ENCODE measurements around the gene ZNF57.
"Not testable (repeated sequence)": the region's sequence is repeated elsewhere in the genome, so short reads cannot be mapped to it uniquely, and the experiment has no call there.

The ZNF57 gene

GRCh38 chr19:2926341-2927031, 25.8 kb downstream of the ZNF57 start:
- Mint-ChIP-seq H3K9me3 (peaks cover 42% of the 10 kb centered on the region), H3K4me3 (no peak overlapping the region), H3K27me3 (ENCODE audit: low read depth, poor library complexity) (no peaks in the 10 kb centered on the region), H3K27ac (no peak overlapping the region), H3K36me3 (ENCODE audit: low read depth) (peaks cover 36% of the 10 kb centered on the region), H3K4me1 (no peaks in the 10 kb centered on the region)
- TF ChIP-seq CTCF (IDR thresholded peaks at IDR 0.05) = no peak
- no peak for DNase-seq

GRCh38 chr19:2927032-2927430, 26.3 kb downstream of the ZNF57 start:
- no peak for DNase-seq
- H3K9me3 Mint-ChIP-seq = peaks cover 47% of the 10 kb centered on the region
- H3K36me3 Mint-ChIP-seq (ENCODE audit: low read depth) = peaks cover 41% of the 10 kb centered on the region
- H3K4me1 Mint-ChIP-seq = no peaks in the 10 kb centered on the region
- no peak overlapping the region for H3K4me3 Mint-ChIP-seq
- TF ChIP-seq CTCF (IDR thresholded peaks at IDR 0.05) = no peak
- H3K27ac Mint-ChIP-seq = no peak overlapping the region
- H3K27me3 Mint-ChIP-seq (ENCODE audit: low read depth, poor library complexity) = no peaks in the 10 kb centered on the region

GRCh38 chr19:2933490-2933910, 32.8 kb downstream of the ZNF57 start:
- H3K27ac Mint-ChIP-seq = no peak overlapping the region
- H3K4me3 Mint-ChIP-seq = no peak overlapping the region
- DNase-seq = no peak
- TF ChIP-seq CTCF (IDR thresholded peaks at IDR 0.05) = no peak
- no peaks in the 10 kb centered on the region for H3K4me1 Mint-ChIP-seq
- H3K27me3 Mint-ChIP-seq (ENCODE audit: low read depth, poor library complexity) = peaks cover 7% of the 10 kb centered on the region
- peaks cover 93% of the 10 kb centered on the region for H3K9me3 Mint-ChIP-seq
- H3K36me3 Mint-ChIP-seq (ENCODE audit: low read depth) = peaks cover 87% of the 10 kb centered on the region

GRCh38 chr19:2935863-2936262, 35.1 kb downstream of the ZNF57 start:
- peaks cover 92% of the 10 kb centered on the region for H3K36me3 Mint-ChIP-seq (ENCODE audit: low read depth)
- not testable (repeated sequence) for H3K27ac Mint-ChIP-seq; H3K4me1 Mint-ChIP-seq; DNase-seq; H3K4me3 Mint-ChIP-seq; H3K27me3 Mint-ChIP-seq (ENCODE audit: low read depth, poor library complexity)
- peaks cover 89% of the 10 kb centered on the region for H3K9me3 Mint-ChIP-seq

- peaks cover 21% of the 10 kb centered on the region for H3K9me3 Mint-ChIP-seq
- H3K27me3 Mint-ChIP-seq (ENCODE audit: low read depth, poor library complexity) = peaks cover 11% of the 10 kb centered on the region
- H3K4me1 Mint-ChIP-seq = peaks cover 7% of the 10 kb centered on the region
- DNase-seq = no peak
- peak overlapping the region; percentile 67 for H3K4me3 Mint-ChIP-seq
- H3K36me3 Mint-ChIP-seq (ENCODE audit: low read depth) = peaks cover 26% of the 10 kb centered on the region
- no peak for TF ChIP-seq CTCF (IDR thresholded peaks at IDR 0.05)
- no peak overlapping the region for H3K27ac Mint-ChIP-seq
These were observed 42.4 kb downstream of the ZNF57 start for GRCh38 chr19:2942928-2943640.

- H3K9me3 Mint-ChIP-seq = peaks cover 12% of the 10 kb centered on the region
- TF ChIP-seq CTCF (IDR thresholded peaks at IDR 0.05) = no peak
- peaks cover 15% of the 10 kb centered on the region for H3K4me1 Mint-ChIP-seq
- peak overlapping the region; percentile 90 for H3K4me3 Mint-ChIP-seq
- peaks cover 11% of the 10 kb centered on the region for H3K27me3 Mint-ChIP-seq (ENCODE audit: low read depth, poor library complexity)
- no peak for DNase-seq
- H3K27ac Mint-ChIP-seq = no peak overlapping the region
- peaks cover 24% of the 10 kb centered on the region for H3K36me3 Mint-ChIP-seq (ENCODE audit: low read depth)
These were observed 43.7 kb downstream of the ZNF57 start for GRCh38 chr19:2944403-2944774.

Data from nephron progenitor cell (in vitro differentiated cells).